Measurements from ENCODE around the gene TAMM41.
"Not testable (repeated sequence)": the region's sequence is repeated elsewhere in the genome, so short reads cannot be mapped to it uniquely, and the experiment has no call there.

TAMM41 gene, protein sequence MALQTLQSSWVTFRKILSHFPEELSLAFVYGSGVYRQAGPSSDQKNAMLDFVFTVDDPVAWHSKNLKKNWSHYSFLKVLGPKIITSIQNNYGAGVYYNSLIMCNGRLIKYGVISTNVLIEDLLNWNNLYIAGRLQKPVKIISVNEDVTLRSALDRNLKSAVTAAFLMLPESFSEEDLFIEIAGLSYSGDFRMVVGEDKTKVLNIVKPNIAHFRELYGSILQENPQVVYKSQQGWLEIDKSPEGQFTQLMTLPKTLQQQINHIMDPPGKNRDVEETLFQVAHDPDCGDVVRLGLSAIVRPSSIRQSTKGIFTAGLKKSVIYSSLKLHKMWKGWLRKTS

DNA sequence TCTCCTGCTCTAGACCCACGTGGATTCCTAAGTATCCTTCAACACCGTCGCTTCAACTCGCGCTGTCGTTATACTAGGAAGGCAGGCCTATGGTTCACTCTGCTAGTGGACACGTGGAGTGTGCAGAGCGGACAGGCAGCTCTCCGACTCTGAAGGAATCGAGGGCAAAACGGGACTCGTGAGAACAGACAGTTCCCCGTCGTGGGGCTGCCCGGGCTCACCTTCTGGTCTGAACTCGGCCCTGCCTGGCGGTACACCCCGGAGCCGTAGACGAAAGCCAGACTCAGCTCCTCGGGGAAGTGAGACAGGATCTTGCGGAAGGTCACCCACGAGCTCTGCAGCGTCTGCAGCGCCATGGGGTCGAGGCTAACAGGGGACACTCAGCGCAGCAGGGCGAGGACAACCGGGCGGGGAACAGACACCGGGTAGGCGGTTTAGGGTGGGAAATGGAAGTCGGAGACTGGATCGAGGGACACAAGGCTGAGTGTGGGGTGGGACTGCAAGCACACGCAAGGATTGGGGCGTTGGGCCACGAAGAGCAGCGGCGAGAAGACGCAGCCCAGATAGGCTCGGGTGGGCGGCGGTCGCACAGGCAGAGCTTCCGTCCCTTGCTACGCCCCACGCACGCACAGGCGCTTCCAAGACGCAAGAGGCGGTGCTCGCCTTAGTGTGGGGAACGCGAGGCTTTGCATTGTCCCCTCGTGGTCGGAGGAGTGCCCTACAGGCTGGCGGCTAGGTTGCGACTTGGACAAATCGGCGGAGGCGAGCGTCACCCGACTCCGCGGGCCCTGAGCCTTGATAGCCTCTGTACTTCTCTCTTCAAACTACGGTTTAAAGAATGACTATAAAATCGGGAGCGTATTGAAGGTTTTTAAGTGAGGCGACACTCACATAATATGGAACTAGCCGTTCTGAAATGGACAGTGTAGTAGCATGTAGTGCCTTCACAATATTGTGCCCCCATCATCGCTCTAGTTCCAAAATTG lies at the start of gene TAMM41:
Gene TAMM41, minus strand, starts transcription at position 605 of the 986 bp plus-strand sequence. Its CDS starts 249 bp downstream, at position 356.
- peaks cover 24 to 27% of the 10 kb centered on the region in 2 donors for H3K4me1 Mint-ChIP-seq
- ATAC-seq (replicated peaks): peak; percentile 99 to 100
- H3K36me3 Mint-ChIP-seq: peaks cover 19 to 20% of the 10 kb centered on the region in 2 donors
- peak; percentile 89 for DNase-seq
- H3K27ac Mint-ChIP-seq: peak within 1 kb of the TSS; percentile 98
- H3K4me3 Mint-ChIP-seq: peak within 1 kb of the TSS; percentile 97 to 98
- no peaks in the 10 kb centered on the region for H3K9me3 Mint-ChIP-seq
- H3K27me3 Mint-ChIP-seq: no peaks in the 10 kb centered on the region

- Mint-ChIP-seq H3K4me1 (no peaks in the 10 kb centered on the region), H3K4me3 (no peak overlapping the region), H3K9me3 (no peaks in the 10 kb centered on the region)
Observed at GRCh38 chr3:11878837-11879236, 32.2 kb upstream of the TAMM41 start.

DNA sequence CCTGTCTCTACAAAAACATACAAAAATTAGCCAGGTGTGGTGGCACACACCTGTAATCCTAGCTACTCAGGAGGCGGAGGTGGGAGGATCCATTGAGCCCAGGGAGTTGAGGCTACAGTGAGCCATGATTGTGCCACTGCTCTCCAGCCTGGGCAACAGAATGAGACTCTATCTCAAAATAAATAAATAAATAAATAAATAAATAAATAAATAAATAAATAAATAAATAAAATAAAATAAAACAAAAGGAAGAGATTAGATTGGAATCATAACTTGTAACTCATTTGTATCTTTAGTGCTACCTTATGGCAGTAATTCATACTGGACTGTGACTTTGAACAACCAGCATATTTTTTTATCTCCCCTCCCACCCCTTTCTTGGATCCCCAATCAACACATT lies 28.0 kb upstream of the TAMM41 start:
- H3K36me3 Mint-ChIP-seq; ATAC-seq (replicated peaks); DNase-seq; H3K27ac Mint-ChIP-seq; H3K4me3 Mint-ChIP-seq; H3K4me1 Mint-ChIP-seq; H3K9me3 Mint-ChIP-seq: not testable (repeated sequence)
- peaks cover 14 to 17% of the 10 kb centered on the region in 2 donors for H3K27me3 Mint-ChIP-seq

More at GRCh38 chr3:11878837-11879236, 32.2 kb upstream of the TAMM41 start:
- DNase-seq (no peak), ATAC-seq (replicated peaks) (no peak)
- Mint-ChIP-seq H3K27me3 (peaks cover 3 to 8% of the 10 kb centered on the region in 2 donors), H3K27ac (no peak overlapping the region), H3K36me3 (no peaks in the 10 kb centered on the region)

- H3K4me1 Mint-ChIP-seq; H3K9me3 Mint-ChIP-seq; DNase-seq; H3K36me3 Mint-ChIP-seq; H3K27ac Mint-ChIP-seq; H3K4me3 Mint-ChIP-seq; ATAC-seq (replicated peaks): not testable (repeated sequence)
- peaks cover 20 to 25% of the 10 kb centered on the region in 2 donors for H3K27me3 Mint-ChIP-seq
Observed at GRCh38 chr3:11863739-11864138, 17.1 kb upstream of the TAMM41 start.

DNA sequence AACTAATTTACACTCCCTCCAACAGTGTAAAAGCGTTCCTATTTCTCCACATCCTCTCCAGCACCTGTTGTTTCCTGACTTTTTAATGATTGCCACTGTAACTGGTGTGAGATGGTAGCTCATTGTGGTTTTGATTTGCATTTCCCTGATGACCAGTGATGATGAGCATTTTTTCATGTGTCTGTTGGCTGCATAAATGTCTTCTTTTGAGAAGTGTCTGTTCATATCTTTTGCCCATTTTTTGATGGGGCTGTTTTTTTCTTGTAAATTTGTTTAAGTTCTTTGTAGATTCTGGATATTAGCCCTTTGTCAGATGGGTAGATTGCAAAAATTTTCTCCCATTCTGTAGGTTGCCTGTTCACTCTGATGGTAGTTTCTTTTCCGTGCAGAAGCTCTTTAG lies 15.9 kb upstream of the TAMM41 start:
- H3K36me3 Mint-ChIP-seq; H3K27ac Mint-ChIP-seq; DNase-seq; H3K4me1 Mint-ChIP-seq; H3K9me3 Mint-ChIP-seq; ATAC-seq (replicated peaks); H3K4me3 Mint-ChIP-seq: not testable (repeated sequence)
- H3K27me3 Mint-ChIP-seq: peaks cover 20 to 23% of the 10 kb centered on the region in 2 donors

DNA sequence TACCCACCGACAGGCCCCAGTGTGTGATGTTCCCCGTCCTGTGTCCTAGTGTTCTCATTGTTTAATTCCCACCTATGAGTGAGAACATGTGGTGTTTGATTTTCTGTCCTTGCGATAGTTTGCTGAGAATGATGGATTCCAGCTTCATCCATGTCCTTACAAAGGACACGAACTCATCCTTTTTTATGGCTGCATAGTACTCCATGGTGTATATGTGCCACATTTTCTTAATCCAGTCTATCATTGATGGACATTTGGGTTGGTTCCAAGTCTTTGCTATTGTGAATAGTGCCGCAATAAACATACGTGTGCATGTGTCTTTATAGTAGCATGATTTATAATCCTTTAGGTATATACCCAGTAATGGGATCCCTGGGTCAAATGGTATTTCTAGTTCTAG lies 15.5 kb upstream of the TAMM41 start:
- peaks cover 23% of the 10 kb centered on the region in 2 donors for H3K27me3 Mint-ChIP-seq
- not testable (repeated sequence) for H3K9me3 Mint-ChIP-seq; ATAC-seq (replicated peaks); DNase-seq; H3K4me1 Mint-ChIP-seq; H3K4me3 Mint-ChIP-seq; H3K36me3 Mint-ChIP-seq; H3K27ac Mint-ChIP-seq

GRCh38 chr3:11860213-11860612 lies 13.5 kb upstream of the TAMM41 start:
- H3K4me1 Mint-ChIP-seq; ATAC-seq (replicated peaks); DNase-seq; H3K4me3 Mint-ChIP-seq; H3K9me3 Mint-ChIP-seq; H3K36me3 Mint-ChIP-seq; H3K27ac Mint-ChIP-seq: not testable (repeated sequence)
- H3K27me3 Mint-ChIP-seq: peaks cover 15 to 24% of the 10 kb centered on the region in 2 donors

GRCh38 chr3:11853450-11853849 lies 6.8 kb upstream of the TAMM41 start:
- no peak overlapping the region for H3K4me3 Mint-ChIP-seq
- no peak overlapping the region for H3K27ac Mint-ChIP-seq
- ATAC-seq (replicated peaks) (no peak), DNase-seq (no peak)
- no peaks in the 10 kb centered on the region for H3K36me3 Mint-ChIP-seq
- no peaks in the 10 kb centered on the region for H3K4me1 Mint-ChIP-seq
- no peaks in the 10 kb centered on the region for H3K9me3 Mint-ChIP-seq
- H3K27me3 Mint-ChIP-seq: peaks cover 12 to 42% of the 10 kb centered on the region in 2 donors

GRCh38 chr3:11850003-11850402 lies 3.3 kb upstream of the TAMM41 start:
- no peak for DNase-seq
- H3K27ac Mint-ChIP-seq: no peak overlapping the region
- H3K4me1 Mint-ChIP-seq: peaks cover 15 to 16% of the 10 kb centered on the region in 2 donors
- H3K36me3 Mint-ChIP-seq: peaks cover 0 to 5% of the 10 kb centered on the region in 2 donors
- no peak for ATAC-seq (replicated peaks)
- no peak overlapping the region for H3K4me3 Mint-ChIP-seq
- H3K27me3 Mint-ChIP-seq: peaks cover 0 to 24% of the 10 kb centered on the region in 2 donors
- no peaks in the 10 kb centered on the region for H3K9me3 Mint-ChIP-seq

GRCh38 chr3:11847607-11848006 lies 922 bp upstream of the TAMM41 start:
- H3K27me3 Mint-ChIP-seq: peaks cover 0 to 7% of the 10 kb centered on the region in 2 donors
- ATAC-seq (replicated peaks) (peak in 1 of 2 donors; percentile 20), DNase-seq (no peak)
- H3K27ac Mint-ChIP-seq: peak overlapping the region; percentile 65
- H3K4me1 Mint-ChIP-seq: peaks cover 23 to 27% of the 10 kb centered on the region in 2 donors
- peaks cover 10 to 15% of the 10 kb centered on the region in 2 donors for H3K36me3 Mint-ChIP-seq
- peak overlapping the region; percentile 97 to 98 for H3K4me3 Mint-ChIP-seq
- no peaks in the 10 kb centered on the region for H3K9me3 Mint-ChIP-seq

DNA sequence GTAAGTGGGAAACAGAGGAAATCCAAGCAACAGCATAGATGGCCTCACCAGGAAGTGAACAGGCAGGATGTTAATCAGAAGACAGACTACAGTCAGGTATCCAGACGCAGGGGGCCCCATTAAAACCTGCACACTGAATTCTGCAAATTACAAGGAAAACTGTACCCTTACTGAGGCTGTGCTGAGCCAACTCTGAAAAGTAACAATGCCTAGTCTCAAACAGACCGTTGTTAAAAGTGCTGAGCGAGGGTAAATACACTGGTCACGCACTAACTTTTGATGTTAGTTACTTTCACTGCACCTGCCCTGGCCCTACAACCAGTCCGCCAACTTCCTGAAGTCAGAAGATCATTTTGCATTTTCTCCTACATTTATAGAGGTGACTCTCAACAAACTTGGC lies 1.0 kb downstream of the TAMM41 start:
- DNase-seq (no peak), ATAC-seq (replicated peaks) (no peak)
- H3K9me3 Mint-ChIP-seq: no peaks in the 10 kb centered on the region
- peak overlapping the region; percentile 97 to 98 for H3K4me3 Mint-ChIP-seq
- no peaks in the 10 kb centered on the region for H3K27me3 Mint-ChIP-seq
- H3K36me3 Mint-ChIP-seq: peaks cover 22 to 23% of the 10 kb centered on the region in 2 donors
- peaks cover 25 to 27% of the 10 kb centered on the region in 2 donors for H3K4me1 Mint-ChIP-seq
- H3K27ac Mint-ChIP-seq: peak overlapping the region; percentile 98

DNA sequence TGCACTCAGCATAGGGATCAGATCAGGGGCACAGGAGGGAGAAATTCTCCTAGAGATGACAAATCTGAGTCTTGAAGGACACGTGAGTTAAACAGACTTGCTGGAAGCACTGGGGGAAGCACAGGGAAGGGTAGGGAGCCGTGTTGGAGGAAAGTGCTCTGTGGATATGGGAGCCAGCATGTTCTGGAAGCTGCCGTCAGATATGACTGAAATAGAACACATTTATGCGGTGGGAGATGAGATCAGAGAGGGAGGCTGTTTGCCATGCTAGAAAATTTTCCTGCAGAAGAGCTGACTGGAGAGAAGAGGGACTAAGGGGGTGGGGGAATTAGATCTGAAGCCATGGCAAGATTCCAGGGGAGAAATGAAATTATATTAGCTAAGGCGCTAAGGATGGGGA lies 1.8 kb downstream of the TAMM41 start:
- peaks cover 25 to 27% of the 10 kb centered on the region in 2 donors for H3K4me1 Mint-ChIP-seq
- H3K4me3 Mint-ChIP-seq: peak overlapping the region; percentile 97 to 98
- no peaks in the 10 kb centered on the region for H3K27me3 Mint-ChIP-seq
- H3K27ac Mint-ChIP-seq: peak overlapping the region; percentile 1
- H3K9me3 Mint-ChIP-seq: no peaks in the 10 kb centered on the region
- DNase-seq (no peak), ATAC-seq (replicated peaks) (no peak)
- H3K36me3 Mint-ChIP-seq: peaks cover 29 to 30% of the 10 kb centered on the region in 2 donors

- Mint-ChIP-seq H3K27me3 (no peaks in the 10 kb centered on the region), H3K4me1 (no peaks in the 10 kb centered on the region), H3K27ac (no peak overlapping the region), H3K9me3 (no peaks in the 10 kb centered on the region), H3K36me3 (peaks cover 26 to 48% of the 10 kb centered on the region in 2 donors), H3K4me3 (no peak overlapping the region)
- no peak for ATAC-seq (replicated peaks)
- DNase-seq: no peak
Observed at GRCh38 chr3:11835028-11835639, 11.6 kb downstream of the TAMM41 start.

Measured in stimulated activated naive B cell treated with anti-CD40 and anti-IgM and Interleukin-4, amounts not matched to agents 10 μg/mL and 1 μg/mL and 100 μg/mL, for 72 hours (primary cell).